Activated effector memory CD4-positive, alpha-beta T cell treated with Interleukin-2 at 50 U/mL for 16 hours (primary cell): ENCODE data around the gene TMED7.

Experiments
- DNase-seq: peaks from one replicate; pipeline ENCODE4 v3.0.0-alpha.2; 2020

TMED7 gene

DNA sequence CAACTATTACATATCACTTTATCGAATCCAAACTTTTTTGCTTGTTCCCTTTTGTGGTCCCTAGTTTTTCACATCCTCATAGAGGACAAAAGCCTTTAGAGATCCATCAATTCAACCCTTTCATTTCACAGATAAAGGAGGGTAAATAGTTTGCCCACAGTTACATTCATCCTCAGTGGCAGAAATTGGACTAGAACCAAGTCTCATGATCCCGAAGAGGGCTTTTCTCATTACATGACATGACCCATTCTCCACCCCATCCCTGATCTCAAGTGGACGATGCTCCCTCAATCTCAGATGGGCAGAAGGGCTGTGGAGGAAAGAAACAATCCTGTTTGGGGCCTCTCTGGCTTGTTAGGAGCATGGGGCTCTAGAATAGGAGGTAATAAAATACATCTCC lies 46.6 kb downstream of the TMED7 start:
- no peak for DNase-seq

DNA sequence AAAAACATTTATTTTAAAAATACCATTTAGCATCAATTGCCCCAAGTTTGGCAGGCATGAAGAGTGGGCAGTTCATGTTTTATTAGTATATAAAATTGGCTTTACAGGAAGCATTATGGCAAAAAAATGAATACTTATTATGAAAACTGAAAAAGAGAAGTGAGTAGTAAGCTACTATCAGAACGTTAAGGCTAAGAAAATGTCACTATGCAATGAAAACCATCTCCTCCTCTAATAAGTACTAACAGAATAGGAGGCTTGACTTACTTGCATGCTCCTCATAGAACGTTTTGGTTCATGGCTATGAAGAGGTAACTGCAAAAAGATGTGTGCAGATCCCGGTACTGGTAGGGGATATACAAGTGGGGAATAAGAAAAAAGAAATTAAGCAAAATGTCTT lies 47.2 kb downstream of the TMED7 start:
- no peak for DNase-seq

DNA sequence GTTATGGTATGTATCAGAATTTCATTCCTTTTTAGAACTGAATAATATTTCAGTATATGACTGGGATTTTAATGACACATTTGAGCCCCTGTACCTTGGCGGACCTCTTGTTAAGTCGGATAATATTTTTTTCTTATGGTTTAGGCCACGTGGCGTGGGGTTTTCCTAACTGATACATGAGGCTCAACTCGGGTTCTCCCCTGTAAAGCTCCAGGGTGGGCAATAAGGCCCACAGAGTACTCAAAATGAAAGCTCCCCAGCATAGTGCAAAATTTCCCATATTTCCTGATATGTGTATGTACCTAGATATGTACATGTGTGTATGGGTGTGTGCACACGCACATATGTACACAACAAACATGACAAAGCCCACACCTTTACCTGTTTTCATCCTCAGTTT lies 48.1 kb downstream of the TMED7 start:
- no peak for DNase-seq

DNA sequence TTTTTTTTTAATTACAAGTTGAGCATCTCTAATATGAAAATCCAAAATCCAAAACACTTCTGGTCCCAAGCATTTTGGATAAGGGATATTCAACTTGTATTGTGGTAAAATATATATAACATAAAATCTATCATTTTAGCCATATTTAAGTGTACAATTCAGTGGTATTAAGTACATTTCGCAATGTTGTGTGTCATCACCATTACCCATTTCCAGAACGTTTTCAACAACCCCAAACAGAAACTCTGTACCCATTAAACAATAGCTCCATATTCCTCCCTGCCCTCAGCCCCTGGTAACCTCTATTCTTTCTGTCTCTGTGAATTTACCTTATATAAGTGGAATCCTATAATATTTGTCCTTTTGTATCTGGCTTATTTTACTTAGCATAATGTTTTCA lies 48.5 kb downstream of the TMED7 start:
- DNase-seq: no peak

DNA sequence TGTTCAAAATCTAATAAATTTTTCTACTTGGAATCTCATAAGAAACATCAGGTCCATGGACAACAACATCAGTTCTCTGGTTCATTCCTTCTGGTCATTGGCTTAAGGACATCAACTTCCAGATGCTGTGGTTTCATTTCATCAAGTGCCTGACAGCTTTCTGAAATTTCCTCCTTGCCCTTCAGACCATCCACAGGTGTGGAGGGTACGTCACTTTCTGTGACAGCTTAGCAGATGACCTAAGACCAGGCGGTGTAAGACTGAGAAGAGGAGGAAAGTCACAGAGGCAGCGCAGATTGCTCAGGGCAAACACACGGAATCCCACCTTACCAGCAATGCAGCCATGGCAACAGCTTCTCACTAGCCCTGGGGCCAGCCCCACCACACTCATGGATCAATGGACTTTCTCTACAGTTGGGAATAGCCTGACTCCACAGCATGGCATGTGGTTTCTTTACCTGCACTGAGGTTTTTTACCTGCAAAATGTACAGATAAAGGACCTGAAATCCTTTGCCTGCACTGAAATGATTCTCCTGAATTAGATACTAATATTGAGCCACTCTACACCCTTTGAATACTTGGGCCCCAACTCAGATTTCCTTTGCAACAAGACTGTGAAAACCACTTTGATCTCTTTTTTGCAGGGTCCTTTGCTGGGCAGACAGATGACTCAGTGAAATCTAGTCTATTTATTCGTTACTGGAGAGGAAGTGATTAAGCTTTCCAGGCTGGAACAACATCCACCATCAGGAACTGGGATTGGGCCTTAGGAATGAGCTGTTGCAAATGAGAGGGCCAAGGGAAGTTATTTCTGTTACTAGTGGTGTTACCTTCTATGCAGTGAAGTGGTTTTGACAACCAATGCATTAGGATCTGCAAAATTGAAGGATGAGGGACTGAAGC lies 50.4 kb downstream of the TMED7 start:
- DNase-seq: no peak

DNA sequence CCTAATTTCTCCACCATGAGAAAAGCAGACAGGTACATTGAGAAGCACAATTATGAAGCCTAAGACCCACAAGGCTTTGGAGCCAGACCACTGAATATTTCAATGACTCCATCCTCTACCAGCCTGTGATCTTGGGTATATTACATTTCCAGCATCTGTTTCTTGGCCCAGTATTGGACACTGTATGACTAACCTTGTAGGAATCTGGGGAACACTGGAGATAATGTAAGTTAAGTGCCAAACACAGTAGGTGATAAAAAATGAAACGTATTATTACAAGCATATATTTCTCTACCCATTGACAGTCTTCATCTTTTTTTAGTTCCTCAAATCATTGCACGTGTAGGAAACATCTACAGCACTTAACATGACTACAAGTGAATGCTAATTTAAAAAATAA lies 52.7 kb downstream of the TMED7 start:
- no peak for DNase-seq

DNA sequence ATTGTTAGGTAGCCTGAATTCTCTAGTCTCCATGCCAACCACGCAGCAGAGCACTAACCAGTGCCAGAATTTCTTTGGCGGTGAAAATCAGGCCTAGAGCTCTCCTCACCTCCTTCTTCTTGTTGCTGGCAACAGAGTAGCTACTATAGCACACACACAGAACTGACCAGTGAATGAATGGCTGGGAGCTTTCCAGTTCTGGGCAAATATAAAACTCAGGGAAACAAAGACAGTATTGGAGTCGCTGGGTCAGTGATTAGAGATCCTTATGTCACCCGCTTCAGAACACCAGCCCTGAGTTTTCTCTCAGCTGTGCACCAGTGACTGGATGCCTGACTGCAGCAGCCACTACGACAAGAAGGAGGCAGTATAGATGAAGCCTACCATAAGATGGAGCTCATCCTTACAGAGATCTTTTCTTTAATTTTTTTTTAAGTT lies 54.4 kb downstream of the TMED7 start:
- DNase-seq: no peak

DNA sequence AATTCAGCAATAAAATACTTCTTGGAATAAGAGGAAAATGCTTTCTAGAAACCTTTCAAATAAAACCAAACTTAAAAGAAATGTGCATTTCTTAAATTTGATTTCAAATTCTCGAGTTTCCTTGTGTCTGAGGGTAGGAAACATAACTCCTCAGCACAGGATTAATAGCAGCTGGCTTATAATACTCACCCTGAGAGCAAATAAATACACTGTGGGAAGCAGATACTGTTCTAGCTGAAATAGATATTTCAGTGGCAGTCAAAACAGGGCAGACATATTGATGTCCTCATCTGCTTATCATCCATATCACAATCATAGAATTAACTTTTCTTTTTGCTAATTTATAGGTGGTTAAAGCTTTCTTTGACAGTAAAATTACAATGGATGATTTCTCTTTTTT lies 57.2 kb downstream of the TMED7 start:
- DNase-seq: no peak

DNA sequence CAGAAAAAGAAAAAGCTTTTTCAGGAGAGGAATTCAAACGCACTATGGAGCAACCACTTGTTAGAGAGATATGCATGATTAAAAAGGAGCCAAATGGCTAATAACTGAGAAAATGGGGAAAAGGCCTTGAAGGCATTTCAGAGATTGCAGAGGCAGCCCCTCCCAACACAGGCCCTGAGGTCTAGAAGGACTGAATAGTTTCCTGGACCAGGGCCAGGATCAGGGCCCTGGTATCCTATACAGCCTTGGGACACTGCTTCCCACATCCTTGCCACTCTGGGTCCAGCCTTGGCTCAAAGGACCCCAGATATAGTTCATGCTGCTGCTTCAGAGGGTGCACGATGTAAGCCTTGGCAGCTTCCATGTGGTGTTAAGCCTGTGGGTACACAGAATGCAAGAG lies 60.6 kb downstream of the TMED7 start:
- no peak for DNase-seq
